Activated CD8-positive, alpha-beta memory T cell treated with anti-CD3 and anti-CD28 coated beads, Interleukin-2, amount 50 U/mL, for 24 hours (primary cell): ENCODE results near the gene MT2A.
"Not testable (repeated sequence)": the region's sequence is repeated elsewhere in the genome, so short reads cannot be mapped to it uniquely, and the experiment has no call there.

Experiments
- DNase-seq: peaks from one replicate; pipeline ENCODE4 v3.0.0-alpha.2; 2020; ENCODE audit errors: extremely low read depth

The MT2A gene

DNA sequence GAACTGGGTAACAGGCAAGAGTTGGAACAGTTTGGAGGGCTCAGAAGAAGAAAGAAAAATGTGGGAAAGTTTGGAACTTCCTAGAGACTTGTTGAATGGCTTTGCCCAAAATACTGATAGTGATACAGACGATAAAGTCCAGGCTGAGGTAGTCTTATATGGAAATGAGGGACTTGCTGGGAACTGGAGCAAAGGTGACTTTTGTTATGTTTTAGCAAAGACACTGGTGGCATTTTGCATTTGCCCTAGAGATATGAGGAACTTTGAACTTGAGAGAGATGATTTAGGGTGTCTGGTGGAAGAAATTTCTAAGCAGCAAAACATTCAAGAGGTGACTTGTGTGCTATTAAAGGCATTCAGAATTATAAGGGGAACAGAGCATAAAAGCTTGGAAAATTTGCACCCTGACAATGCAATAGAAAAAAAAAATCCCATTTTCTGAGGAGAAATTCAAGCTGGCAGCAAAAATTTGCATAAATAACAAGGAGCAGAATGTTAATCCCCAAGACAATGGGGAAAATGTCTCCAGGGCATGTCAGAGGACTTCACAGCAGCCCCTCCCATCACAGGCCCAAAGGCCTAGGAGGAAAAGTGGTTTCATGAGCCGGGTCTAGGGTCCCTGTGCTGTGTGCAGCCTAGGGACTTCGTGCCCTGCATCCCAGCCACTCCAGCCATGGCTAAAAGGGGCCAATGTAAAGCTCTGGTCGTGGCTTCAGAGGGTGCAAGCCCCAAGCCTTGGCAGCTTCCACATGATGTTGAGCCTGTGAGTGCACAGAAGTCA, 13.5 kb downstream of the MT2A start:
- DNase-seq, result not testable (repeated sequence)

- DNase-seq, result not testable (repeated sequence)
These were observed 14.8 kb downstream of the MT2A start for GRCh38 chr16:56623184-56623583.

DNA sequence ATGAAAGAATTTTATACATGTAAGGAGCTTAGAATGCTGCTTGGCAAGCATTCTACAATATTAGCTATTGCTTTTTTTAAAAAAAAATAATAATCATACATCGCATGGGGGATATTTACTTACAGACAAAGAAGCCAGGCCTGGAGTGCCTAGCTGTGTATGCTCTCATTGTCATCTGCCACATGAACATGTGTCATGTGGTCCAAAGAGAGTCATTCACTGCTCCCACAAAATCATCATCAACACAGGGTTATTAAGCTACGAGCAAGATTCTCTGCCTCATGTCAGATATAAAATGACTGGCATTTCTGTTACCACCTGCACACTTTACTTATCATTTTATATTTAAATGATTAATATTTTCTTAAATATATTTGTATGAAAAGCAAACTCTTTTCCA, 15.3 kb downstream of the MT2A start:
- DNase-seq, result no peak

GRCh38 chr16:56625140-56625942, 17.0 kb downstream of the MT2A start, which contains the start of gene MT1E:
Gene MT1E (plus strand): TSS chr16:56625781. CDS start chr16:56625852, 71 bp downstream.
- DNase-seq, result no peak

DNA sequence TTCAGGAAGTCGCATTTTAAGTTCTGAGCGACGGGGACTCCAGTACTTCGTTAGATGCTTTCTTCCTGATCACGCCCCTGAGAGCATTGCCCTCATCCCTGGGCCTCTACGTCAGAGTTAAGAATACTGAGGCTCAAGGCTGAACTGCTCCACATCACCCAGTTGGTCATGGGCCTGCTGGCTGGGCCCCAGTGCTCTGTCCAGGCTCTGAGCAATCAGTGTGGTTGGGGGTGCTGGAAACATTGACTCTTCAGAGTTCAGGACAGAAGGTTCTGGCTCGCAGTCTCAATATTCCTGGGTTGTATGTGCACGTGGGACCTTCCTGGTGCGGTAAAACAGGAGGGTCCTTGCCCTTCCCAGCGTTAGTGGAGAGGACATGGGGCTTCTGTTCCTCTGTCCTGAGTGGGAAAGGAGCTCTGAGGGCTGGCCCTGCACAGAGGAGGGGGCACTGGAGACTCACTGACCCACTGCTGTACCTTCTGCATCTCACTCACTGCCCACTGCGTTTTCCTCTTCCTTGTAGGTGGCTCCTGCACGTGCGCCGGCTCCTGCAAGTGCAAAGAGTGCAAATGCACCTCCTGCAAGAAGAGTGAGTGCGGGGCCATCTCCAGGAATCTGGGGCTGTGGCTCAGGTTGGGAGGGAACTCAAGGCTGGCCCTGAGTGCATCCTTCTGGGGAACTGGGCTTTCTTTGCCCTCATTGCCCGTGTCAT, 17.7 kb downstream of the MT2A start:
- no peak for DNase-seq

- no peak for DNase-seq
These were observed 18.3 kb downstream of the MT2A start for GRCh38 chr16:56626685-56627084.

GRCh38 chr16:56628486-56629350, 20.3 kb downstream of the MT2A start:
- no peak for DNase-seq

DNA sequence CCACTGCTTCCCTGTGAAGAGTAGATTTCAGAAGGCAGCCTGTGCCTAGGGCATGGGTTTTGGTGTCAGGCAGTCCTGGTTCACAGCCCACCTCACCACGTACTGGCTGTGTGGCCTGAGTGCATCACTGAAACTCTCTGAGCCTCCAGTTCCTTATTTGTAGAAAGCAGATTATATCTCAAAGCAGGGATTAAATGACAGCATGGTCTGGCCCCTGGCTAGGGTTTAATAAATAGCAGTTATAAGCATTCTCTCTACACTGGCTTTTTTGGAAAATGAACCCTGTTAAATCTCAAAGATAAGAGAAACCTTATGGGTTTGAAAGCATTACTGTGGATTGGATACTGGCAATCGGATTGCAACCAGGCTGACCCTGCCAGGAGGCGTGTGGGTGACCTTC, 21.1 kb downstream of the MT2A start:
- no peak for DNase-seq

DNA sequence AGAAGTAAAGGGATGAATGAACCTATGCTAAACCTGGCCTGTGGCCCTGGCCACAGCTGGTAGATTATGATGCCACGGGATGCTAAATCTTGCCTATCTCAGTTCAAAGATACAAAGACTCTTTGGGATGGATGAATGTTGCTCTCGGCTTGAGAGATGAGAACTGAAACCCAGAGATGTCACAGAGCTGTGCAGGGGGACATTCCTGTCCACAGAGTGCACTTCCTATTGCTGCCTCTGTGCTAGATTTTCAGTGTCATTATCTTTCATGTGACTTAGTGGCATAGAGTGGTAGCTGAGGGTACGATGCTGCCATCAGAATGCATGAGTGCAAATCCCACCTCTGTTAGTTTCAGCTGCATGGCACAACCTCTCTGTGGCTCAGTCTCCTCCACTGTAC, 21.8 kb downstream of the MT2A start:
- no peak for DNase-seq

DNA sequence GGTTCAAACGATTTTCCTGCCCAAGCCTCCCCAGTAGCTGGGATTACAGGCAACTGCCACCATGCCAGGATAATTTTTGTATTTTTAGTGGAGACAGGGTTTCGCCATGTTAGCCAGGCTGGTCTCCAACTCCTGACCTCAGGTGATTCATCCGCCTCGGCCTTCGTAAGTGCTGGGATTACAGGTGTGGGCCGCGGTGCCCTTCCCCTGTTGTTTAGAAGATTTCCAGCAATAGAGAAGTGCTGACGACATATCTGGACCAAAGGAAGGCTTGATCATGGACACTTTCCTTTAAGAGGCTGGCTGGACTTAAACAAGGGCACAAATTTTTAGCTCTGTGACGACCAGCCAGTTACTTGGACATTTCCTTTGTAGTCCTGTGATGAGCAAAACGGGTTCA, 22.8 kb downstream of the MT2A start:
- DNase-seq, result no peak

GRCh38 chr16:56631832-56632155, 23.4 kb downstream of the MT2A start:
- no peak for DNase-seq

DNA sequence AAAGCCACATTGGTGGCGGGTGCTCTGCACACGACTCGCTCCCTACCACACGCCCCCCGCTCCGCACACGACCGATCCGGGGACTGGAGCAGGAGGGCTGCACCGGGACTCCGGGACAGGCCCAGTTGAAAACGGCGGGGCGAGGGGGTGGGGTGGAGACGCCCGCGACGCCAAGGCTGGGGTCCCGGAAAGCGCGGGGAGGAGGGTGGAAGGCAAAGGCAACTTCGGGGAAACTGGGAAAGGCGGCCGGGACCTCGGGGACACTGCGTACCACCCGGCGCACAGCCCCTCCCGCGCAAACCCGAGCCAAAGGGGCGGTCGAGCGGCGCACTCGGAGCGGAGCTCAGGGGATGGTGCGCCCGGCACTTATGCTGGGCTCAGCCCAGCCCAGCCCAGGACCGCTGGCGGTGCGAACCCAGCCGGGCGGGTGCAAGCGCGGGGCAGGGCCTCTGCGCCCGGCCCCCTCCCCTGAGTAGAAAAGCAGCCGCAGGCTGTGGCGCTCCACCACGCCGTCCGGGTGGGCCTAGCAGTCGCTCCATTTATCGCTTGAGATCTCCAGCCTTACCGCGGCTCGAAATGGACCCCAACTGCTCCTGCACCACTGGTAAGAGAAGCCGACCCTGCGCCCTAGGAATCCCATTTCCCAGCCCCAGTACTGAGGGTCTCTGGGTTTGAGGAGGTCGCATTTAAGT, 23.9 kb downstream of the MT2A start, which contains the start of gene MT1M:
TSS of gene MT1M (plus strand) at position 504 of the 692 bp plus-strand sequence. CDS start at position 577, 73 bp downstream.
- no peak for DNase-seq

- DNase-seq, result no peak
These were observed 24.5 kb downstream of the MT2A start for GRCh38 chr16:56632848-56633365.

GRCh38 chr16:56633535-56633934, 25.2 kb downstream of the MT2A start:
- DNase-seq, result no peak

DNA sequence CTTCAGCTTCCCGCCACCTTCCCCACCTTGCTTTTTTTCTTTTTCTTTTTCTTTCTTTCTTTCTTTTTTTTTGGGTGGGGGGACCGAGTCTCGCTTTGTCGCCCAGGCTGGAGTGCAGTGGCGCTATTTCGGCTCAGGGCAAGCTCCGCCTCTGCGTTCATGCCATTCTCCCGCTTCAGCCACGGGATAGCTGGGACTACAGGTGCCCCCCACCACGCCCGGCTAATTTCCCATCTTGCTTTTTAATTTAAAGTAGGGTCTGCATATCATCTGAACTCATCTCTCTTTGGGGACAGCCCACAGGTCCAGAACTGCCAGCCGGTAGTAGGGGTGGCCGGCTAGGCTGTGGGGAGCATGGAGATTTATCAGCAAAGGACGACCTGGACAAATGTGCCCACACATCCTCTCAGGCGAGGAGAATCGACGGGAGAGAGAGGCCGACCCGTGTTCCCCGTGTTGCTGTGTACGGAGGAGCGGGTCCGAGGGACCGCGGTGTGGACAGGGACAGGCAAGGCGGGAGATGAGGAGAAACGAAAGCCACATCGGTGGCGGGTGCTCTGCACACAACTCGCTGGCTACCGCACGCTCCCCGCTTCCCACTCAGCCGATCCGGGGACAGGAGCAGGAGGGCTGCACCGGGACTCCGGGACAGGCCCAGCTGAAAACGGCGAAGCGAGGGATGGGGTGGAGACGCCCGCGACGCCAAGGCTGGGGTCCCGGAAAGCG, 26.5 kb downstream of the MT2A start:
- DNase-seq, result no peak

GRCh38 chr16:56635441-56635967, 27.1 kb downstream of the MT2A start:
- no peak for DNase-seq

DNA sequence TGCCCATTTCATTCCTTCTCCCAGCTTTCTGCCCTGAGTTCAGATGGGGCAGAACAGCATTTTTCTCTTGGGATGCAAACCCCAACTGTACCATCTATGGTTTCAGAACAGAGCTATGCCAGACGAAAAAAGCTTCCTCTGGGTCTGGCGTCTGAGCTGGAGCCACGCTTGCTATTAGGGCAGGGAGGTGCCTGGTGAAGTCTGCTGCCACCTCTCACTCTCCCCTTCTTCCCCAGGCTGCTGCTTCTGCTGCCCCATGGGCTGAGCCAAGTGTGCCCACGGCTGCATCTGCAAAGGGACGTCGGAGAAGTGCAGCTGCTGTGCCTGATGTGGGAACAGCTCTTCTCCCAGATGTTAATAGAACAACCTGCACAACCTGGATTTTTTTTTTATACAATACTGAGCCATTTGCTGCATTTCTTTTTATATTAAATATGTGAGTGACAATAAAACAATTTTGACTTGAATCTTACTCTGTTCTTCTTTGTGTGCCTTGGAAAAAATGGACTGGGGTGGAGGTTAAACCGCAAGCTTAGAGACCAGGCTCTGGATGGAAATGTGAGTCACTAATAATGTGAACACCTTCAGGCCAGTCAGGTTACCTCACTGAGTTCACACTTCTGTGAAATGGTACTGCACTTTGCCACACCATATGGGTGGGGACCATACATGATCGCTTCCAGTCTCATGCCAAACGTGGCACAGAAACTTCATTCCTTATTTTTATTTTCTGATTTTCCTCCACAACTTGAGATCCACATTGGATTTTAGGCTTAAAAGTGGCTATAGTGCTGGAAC, 28.4 kb downstream of the MT2A start:
- no peak for DNase-seq

GRCh38 chr16:56637814-56638750, 29.7 kb downstream of the MT2A start, which contains the start of gene MT1A:
Gene MT1A (plus strand): TSS chr16:56638666. CDS start chr16:56638739, 73 bp downstream.
- DNase-seq, result no peak
